K562 (cell line): Measurements from ENCODE around the gene ACTRT3. TPM values are rescaled to one million over a fixed set of nuclear protein-coding genes. Genes with fewer than 3 reads are reported as not detected.
A peak's percentile ranks its signal among the peaks of the same experiment; 100 is the strongest.

Experiments used
- ATAC-seq: fragments of 200-7000 bp; cut with Tn5 transposase; 3 replicates; pipeline ENCODE4 v1.9.1; 2020; ENCODE audit warnings: moderate library complexity
- BruUV-seq: library from RNA; stranded (reverse); fragments of 400-500 nt; replicated peaks from 2 replicates; lab custom pipeline; 2021; lab: Mats Ljungman, UMichigan
- CTCF ChIA-PET: fragments of 300-600 bp; formaldehyde crosslinking; extraction: SDS; loops from one replicate; lab custom pipeline; 2021; ENCODE audit warnings: low intra/inter-chr PET ratio; lab: Yijun Ruan, JAX
- POLR2A ChIA-PET: fragments of 300-600, 350-650 bp; sonication (Branson Sonifier 250); formaldehyde crosslinking; extraction: SDS; loops from one replicate; lab custom pipeline; 2021; ENCODE audit warnings: antibody characterized with exemption, inconsistent platforms; lab: Yijun Ruan, JAX
- DNase-seq, 4 experiments: peaks; one replicate each; pipeline versions ENCODE4 v3.0.0 to v3.0.0-alpha.2; 2011 to 2018; ENCODE audit warnings: low spot score in 3 of 4, mixed read lengths in 3 of 4; ENCODE audit errors: extremely low read depth in 1 of 4
- FAIRE-seq: peaks from 2 replicates; lab custom pipeline; 2011; peaks lifted over from hg19 to GRCh38; lab: Jason Lieb, UNC
- H2AFZ ChIP-seq: 2 replicates; pipeline ENCODE4 v1.6.0; 2011; ENCODE audit warnings: low read depth, low read length, control low read depth, inconsistent platforms
- H3K27ac ChIP-seq: fragments of 200-600 bp; 3 replicates; pipeline ENCODE4 v1.8.0; 2011; ENCODE audit warnings: low read depth, mild to moderate bottlenecking, control low read depth, inconsistent platforms, low read length, moderate library complexity, mixed read lengths; ENCODE audit errors: extremely low read depth
- H3K27me3 ChIP-seq, 2 experiments: fragments of 300-600 bp in 1 of 2; 2 replicates in 1 of 2; 3 replicates in 1 of 2; pipeline versions ENCODE4 v1.6.0 to v1.8.0; 2011; ENCODE audit warnings: inconsistent platforms in 2 of 2, low read length in 2 of 2, mild to moderate bottlenecking in 1 of 2, mixed read lengths in 1 of 2, moderate library complexity in 1 of 2; ENCODE audit not compliant: control insufficient read depth in 2 of 2, insufficient read depth in 2 of 2
- H3K36me3 ChIP-seq: fragments of 300-600 bp; 3 replicates; pipeline ENCODE4 v1.8.0; 2011; ENCODE audit warnings: mild to moderate bottlenecking, low read length, inconsistent platforms; ENCODE audit not compliant: control insufficient read depth, insufficient read depth
- H3K4me1 ChIP-seq, 2 experiments: fragments of 200-600 bp in 1 of 2; replicated peaks in 1 of 2; 2 replicates in 1 of 2; 3 replicates in 1 of 2; pipeline versions ENCODE4 v1.5.1 to v1.8.0; 2011; ENCODE audit warnings: inconsistent platforms in 2 of 2, low read length in 2 of 2, mild to moderate bottlenecking in 1 of 2, mixed read lengths in 1 of 2, moderate library complexity in 1 of 2; ENCODE audit not compliant: control insufficient read depth in 2 of 2, insufficient read depth in 2 of 2
- H3K4me2 ChIP-seq: 2 replicates; pipeline ENCODE4 v1.6.1; 2011; ENCODE audit warnings: low read length, control low read depth, inconsistent platforms, mixed read lengths; ENCODE audit not compliant: insufficient read depth
- H3K4me3 ChIP-seq: fragments of 200-600 bp; sonication (generic), shearing (Covaris generic); 2 replicates; pipeline ENCODE4 v1.5.1; 2016; ENCODE audit warnings: control low read depth, inconsistent platforms
- H3K79me2 ChIP-seq: fragments of 200-600 bp; 3 replicates; pipeline ENCODE4 v1.8.0; 2011; ENCODE audit warnings: low read length, inconsistent platforms; ENCODE audit not compliant: control insufficient read depth, insufficient read depth
- H3K9ac ChIP-seq, 2 experiments: 2 replicates each; pipeline versions ENCODE4 v1.6.0 to v1.6.1; 2011; ENCODE audit warnings: low read depth in 2 of 2, low read length in 2 of 2, control low read depth in 1 of 2, inconsistent platforms in 1 of 2, mild to moderate bottlenecking in 1 of 2, mixed read lengths in 1 of 2; ENCODE audit not compliant: insufficient read depth in 1 of 2
- H3K9me1 ChIP-seq: one replicate; pipeline ENCODE4 v1.6.0; 2011; ENCODE audit warnings: inconsistent platforms, mild to moderate bottlenecking, low read length, moderate library complexity; ENCODE audit not compliant: control insufficient read depth, insufficient read depth
- H3K9me3 ChIP-seq: replicated peaks from 2 replicates; pipeline ENCODE4 v1.5.1; 2011; ENCODE audit warnings: low read depth, low read length, inconsistent platforms; ENCODE audit not compliant: control insufficient read depth, insufficient read depth
- H4K20me1 ChIP-seq: replicated peaks from 2 replicates; pipeline ENCODE4 v1.6.1; 2011; ENCODE audit warnings: low read length, inconsistent platforms, mixed read lengths; ENCODE audit not compliant: control insufficient read depth, insufficient read depth
- ARID1B ChIP-seq: fragments of 450-650 bp; IDR thresholded peaks from 2 replicates; pipeline ENCODE4 v1.6.1; 2016; ENCODE audit warnings: antibody characterized with exemption, mild to moderate bottlenecking, inconsistent platforms
- CBFA2T2 ChIP-seq: fragments of 450-650 bp; conservative IDR thresholded peaks from 2 replicates; pipeline ENCODE4 v1.6.1; 2017; ENCODE audit warnings: mild to moderate bottlenecking
- CCNT2 ChIP-seq: IDR thresholded peaks from 2 replicates; pipeline ENCODE4 v1.6.1; 2011; ENCODE audit warnings: borderline replicate concordance, low read depth, mild to moderate bottlenecking, moderate library complexity, mixed read lengths, low read length; ENCODE audit not compliant: insufficient read length; ENCODE audit errors: extremely low read depth
- CXXC5 ChIP-seq: fragments of 250-450 bp; sonication (Bioruptor Pico); IDR thresholded peaks from 2 replicates; pipeline ENCODE4 v1.8.0; 2022; ENCODE audit warnings: inconsistent platforms, mild to moderate bottlenecking, moderate library complexity
- GATA2 ChIP-seq: sonication (generic); formaldehyde crosslinking; IDR thresholded peaks from 2 replicates; pipeline ENCODE4 v1.4.0; 2020; ENCODE audit warnings: mild to moderate bottlenecking, missing genetic modification reagents
- JUND ChIP-seq, 2 experiments: IDR thresholded peaks; 2 replicates in 1 of 2; 3 replicates in 1 of 2; pipeline ENCODE4 v1.6.1; 2011; ENCODE audit warnings: borderline replicate concordance in 2 of 2, low read depth in 2 of 2, low read length in 2 of 2, improper control_type of control experiment in 1 of 2, missing biosample characterization in 1 of 2, missing genetic modification characterization in 1 of 2, missing genetic modification reagents in 1 of 2
- KDM1A ChIP-seq, 2 experiments: fragments of 450-650 bp; IDR thresholded peaks; 2 replicates each; pipeline ENCODE4 v1.6.1; 2016; ENCODE audit warnings: mild to moderate bottlenecking in 2 of 2
- LEF1 ChIP-seq: fragments of 450-650 bp; IDR thresholded peaks from 2 replicates; pipeline ENCODE4 v1.6.1; 2016; ENCODE audit warnings: mild to moderate bottlenecking
- MECOM ChIP-seq: fragments of 250-450 bp; sonication (Bioruptor Pico); IDR thresholded peaks from 2 replicates; pipeline ENCODE4 v1.8.0; 2022; ENCODE audit warnings: inconsistent platforms
- NCOR1 ChIP-seq: fragments of 450-650 bp; IDR thresholded peaks from 2 replicates; pipeline ENCODE4 v1.6.1; 2016; ENCODE audit warnings: mild to moderate bottlenecking, moderate library complexity
- SMARCA4 ChIP-seq: fragments of 450-650 bp; IDR thresholded peaks from 2 replicates; pipeline ENCODE4 v1.6.1; 2016
- SMARCC2 ChIP-seq: fragments of 450-650 bp; IDR thresholded peaks from 2 replicates; pipeline ENCODE4 v1.6.1; 2017; ENCODE audit warnings: antibody characterized with exemption, moderate library complexity, mild to moderate bottlenecking, low read depth
- SMARCE1 ChIP-seq: fragments of 450-650 bp; IDR thresholded peaks from 2 replicates; pipeline ENCODE4 v1.7.1; 2016; ENCODE audit warnings: mild to moderate bottlenecking
- STAG1 ChIP-seq: sonication (generic); formaldehyde crosslinking; IDR thresholded peaks from 2 replicates; pipeline ENCODE4 v1.5.0; 2020; ENCODE audit warnings: missing genetic modification reagents, borderline replicate concordance
- TAL1 ChIP-seq: fragments of 450-650 bp; IDR thresholded peaks from 2 replicates; pipeline ENCODE4 v1.6.1; 2016; ENCODE audit warnings: mild to moderate bottlenecking
- TEAD4 ChIP-seq, 2 experiments: sonication (generic) in 1 of 2; formaldehyde crosslinking in 1 of 2; IDR thresholded peaks; 2 replicates each; pipeline versions ENCODE4 v1.6.1 to v1.8.0; 2012 to 2022; ENCODE audit warnings: borderline replicate concordance in 1 of 2, inconsistent platforms in 1 of 2, low read length in 1 of 2, mild to moderate bottlenecking in 1 of 2, missing genetic modification reagents in 1 of 2
- THAP7 ChIP-seq: fragments of 250-450 bp; sonication (Bioruptor Pico); IDR thresholded peaks from 2 replicates; pipeline ENCODE4 v1.5.0; 2021
- YY1 ChIP-seq, 3 experiments: IDR thresholded peaks; 2 replicates each; pipeline ENCODE4 v1.6.1; 2011; ENCODE audit warnings: low read length in 2 of 3, mild to moderate bottlenecking in 2 of 3, moderate library complexity in 2 of 3, borderline replicate concordance in 1 of 3, control low read depth in 1 of 3, low read depth in 1 of 3; ENCODE audit not compliant: insufficient read depth in 3 of 3, insufficient replicate concordance in 2 of 3, control insufficient read depth in 1 of 3, insufficient read length in 1 of 3; ENCODE audit errors: extremely low read depth in 1 of 3
- ZFP36 ChIP-seq: fragments of 150-350 bp; IDR thresholded peaks from 2 replicates; pipeline ENCODE4 v1.6.1; 2018; ENCODE audit warnings: low read length, low read depth; ENCODE audit not compliant: partially characterized antibody
- ZNF449 ChIP-seq: fragments of 250-450 bp; sonication (Bioruptor Pico); IDR thresholded peaks from 2 replicates; pipeline ENCODE4 v1.8.0; 2022; ENCODE audit warnings: moderate library complexity, mild to moderate bottlenecking, inconsistent platforms
- WGBS: fragments of 100-300 bp; shearing (Covaris generic); methylation state at CpG from one replicate; pipeline ENCODE4 v1.1.6; 2016; ENCODE audit warnings: low coverage, mixed read lengths; ENCODE audit not compliant: insufficient coverage; ENCODE audit errors: missing lambda C conversion rate; 5-methylcytosine and 5-hydroxymethylcytosine counted together
- in situ Hi-C: fragments of 300-500 bp; cut with MboI; formaldehyde crosslinking; loops from 4 replicates; pipeline ENCODE4 v1.15.0; 2018; ENCODE audit warnings: inconsistent platforms, mixed read lengths
- intact Hi-C: fragments of 100-400 bp; cut with micrococcal nuclease; formaldehyde crosslinking; loops from 2 replicates; pipeline ENCODE4 v1.14.2; 2022
- polyA plus RNA-seq, 8 experiments: library from polyadenylated mRNA; depleted of rRNA in 4 of 8; stranded (reverse) in 5 of 8; unstranded in 3 of 8; fragments of >200 nt; fragmentation: Nextera tagmentation in 2 of 8; fragmentation: Illumina TruSeq in 1 of 8; extraction: Ambion mirVana in 2 of 8; extraction: Trizol in 1 of 8; gene quantifications; 2 replicates each; pipeline versions ENCODE4 v1.2.1 to v1.2.3, GENCODE V29; 2011 to 2014; ENCODE audit warnings: inconsistent platforms in 1 of 8, missing spikeins in 1 of 8
- total RNA-seq, 7 experiments: library from RNA; depleted of rRNA in 6 of 7; stranded (reverse); fragments of >200 nt in 6 of 7; fragmentation: Illumina TruSeq in 2 of 7; extraction: Trizol in 2 of 7; gene quantifications; 2 replicates each; pipeline versions ENCODE4 v1.2.1 to v1.2.3, GENCODE V29; 2011 to 2021; ENCODE audit warnings: low replicate concordance in 1 of 7

ACTRT3 gene
- total and polyA plus RNA-seq, 9 of the 15 experiments (the other 6 are each of a cell fraction or from before 2014, with no cell fraction given) = 0.06 to 0.11 (median 0.07) TPM; not detected in 5

- FAIRE-seq (no peak), DNase-seq (peak in 1 of 4 experiments; percentile 56), ATAC-seq (no peak)
- no peak overlapping the region for H3K4me3 ChIP-seq
- no peaks in the 10 kb centered on the region for H3K9me1 ChIP-seq
- in situ Hi-C loops = no loop called here
- intact Hi-C loops = no loop called here
- H3K9me3 ChIP-seq = peaks cover 17% of the 10 kb centered on the region
- H3K4me2 ChIP-seq = no peak overlapping the region
- CTCF ChIA-PET = no interaction called here
- peak overlapping the region; percentile 62 for H2AFZ ChIP-seq
- WGBS = 15% methylated on average over 5 of the region's 5 CpGs
- no peaks in the 10 kb centered on the region for H3K79me2 ChIP-seq
- no peaks in the 10 kb centered on the region for H4K20me1 ChIP-seq
- peak overlapping the region in 1 of 2 experiments; percentile 8; a peak in 1 of 4 replicates for H3K9ac ChIP-seq
- H3K4me1 ChIP-seq = peaks cover 0 to 36% of the 10 kb centered on the region in 2 experiments; a peak in 4 of 5 replicates
- BruUV-seq = no TSS peak
- POLR2A ChIA-PET = no interaction called here
- no peaks in the 10 kb centered on the region for H3K27me3 ChIP-seq
- H3K36me3 ChIP-seq = no peaks in the 10 kb centered on the region
- H3K27ac ChIP-seq = peak overlapping the region; percentile 47; the same call in 1 of the 3 replicates
- TF ChIP-seq SMARCC2 (peak; percentile 76), CCNT2 (peak; percentile 32), STAG1 (CRISPR knock-in tag) (no peak), ARID1B (peak; percentile 89), SMARCE1 (peak; percentile 59; the same call in 1 of the 2 replicates), MECOM (CRISPR knock-in tag) (peak; percentile 78), ZNF449 (CRISPR knock-in tag) (0 out of 2 replicates have a peak, but pooled peaks have one; percentile 8), YY1 (IDR thresholded peaks at IDR 0.05; ENCODE audit: borderline replicate concordance in 1 of 3, control insufficient read depth in 1 of 3, extremely low read depth in 1 of 3, insufficient read depth in 3 of 3, insufficient read length in 1 of 3, insufficient replicate concordance in 2 of 3, low read depth in 1 of 3, low read length in 2 of 3) (peak in 1 of 3 experiments; percentile 38), ZFP36 (no peak), JUND (IDR thresholded peaks at IDR 0.05; ENCODE audit: borderline replicate concordance, low read depth, low read length) (no peak; the same call in 1 of the 2 replicates), JUND (tag; IDR thresholded peaks at IDR 0.05; ENCODE audit: borderline replicate concordance, low read depth, low read length) (peak; percentile 43; the same call in 1 of the 3 replicates), THAP7 (CRISPR knock-in tag) (peak; percentile 71; the same call in 1 of the 2 replicates), LEF1 (peak; percentile 36; the same call in 1 of the 2 replicates), TEAD4 (IDR thresholded peaks at IDR 0.05; ENCODE audit: low read length) (peak; percentile 72), TEAD4 (CRISPR knock-in tag; IDR thresholded peaks at IDR 0.05; ENCODE audit: borderline replicate concordance) (no peak), CBFA2T2 (peak; percentile 51; the same call in 1 of the 2 replicates), TAL1 (peak; percentile 61), GATA2 (CRISPR knock-in tag) (0 out of 2 replicates have a peak, but pooled peaks have one; percentile 16), KDM1A (IDR thresholded peaks at IDR 0.05) (no peak), NCOR1 (peak; percentile 29; the same call in 1 of the 2 replicates), CXXC5 (peak; percentile 36; the same call in 1 of the 2 replicates), SMARCA4 (peak; percentile 86)
These were observed 10.9 kb downstream of the ACTRT3 start for GRCh38 chr3:169758359-169758994.
